NOMO-1 treated with dmso at 0.1 percent for 144 hours (cell line): Measurements from ENCODE around the gene CAMKMT.

Experiments used
- DNase-seq: peaks from one replicate; lab custom pipeline; 2025; ENCODE audit not compliant: unreplicated experiment; lab: John Stamatoyannopoulos, UW

CAMKMT gene

GRCh38 chr2:44684559-44684958, 322.8 kb downstream of the CAMKMT start:
- DNase-seq: no peak

DNA sequence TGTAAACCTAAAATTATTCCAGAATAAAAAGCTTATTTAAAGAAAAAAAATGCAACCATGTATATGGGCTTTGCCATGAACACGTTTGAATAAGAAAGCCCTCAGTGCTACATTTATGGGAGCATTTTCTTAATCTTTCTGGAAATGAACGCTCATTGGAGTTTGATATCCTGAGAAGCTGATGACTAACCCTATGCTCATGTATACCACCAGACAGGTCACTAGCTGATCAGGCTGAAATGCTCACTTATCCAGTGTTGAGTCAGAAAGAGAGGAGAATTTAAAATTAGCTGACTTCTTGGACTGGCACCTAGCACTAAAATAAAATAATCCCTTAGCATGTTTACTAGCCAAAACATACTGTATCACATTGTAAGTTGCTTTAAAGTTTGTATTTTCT, 324.8 kb downstream of the CAMKMT start:
- DNase-seq: no peak

DNA sequence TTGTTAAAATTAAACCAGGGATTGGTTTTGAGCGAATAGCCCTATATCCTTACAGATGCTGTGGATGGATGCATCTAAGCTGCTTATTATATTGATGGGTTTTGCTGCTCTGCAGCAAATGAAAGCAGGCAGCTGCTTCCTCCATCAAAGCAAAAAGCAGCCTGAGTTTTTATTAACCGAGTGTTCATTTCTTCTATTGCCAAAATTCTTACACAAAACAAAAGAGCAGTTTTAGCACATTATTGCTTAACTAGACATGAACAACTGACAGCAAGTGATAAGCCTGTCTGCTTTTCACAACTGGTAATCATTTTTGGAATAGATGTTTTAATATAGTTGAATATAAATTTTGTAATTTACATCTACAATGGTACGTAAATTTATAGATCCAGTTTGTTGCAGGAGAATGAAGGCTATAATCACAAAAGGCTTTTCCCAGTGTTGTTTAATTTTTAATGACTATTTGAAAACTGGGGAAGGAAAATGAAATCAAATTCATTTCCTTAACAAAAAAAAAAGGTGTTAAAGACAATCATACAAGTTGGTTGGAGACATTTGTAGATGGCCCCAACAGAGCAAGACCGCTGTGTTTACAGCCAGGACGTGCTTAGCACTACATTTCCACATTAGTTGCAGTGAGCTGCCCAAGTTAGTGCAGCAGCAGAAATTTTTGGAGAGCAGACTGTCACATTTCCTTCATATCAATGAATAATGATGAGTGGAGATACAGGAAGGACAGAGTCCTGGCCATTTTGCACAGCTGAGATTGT, 326.1 kb downstream of the CAMKMT start:
- no peak for DNase-seq

DNA sequence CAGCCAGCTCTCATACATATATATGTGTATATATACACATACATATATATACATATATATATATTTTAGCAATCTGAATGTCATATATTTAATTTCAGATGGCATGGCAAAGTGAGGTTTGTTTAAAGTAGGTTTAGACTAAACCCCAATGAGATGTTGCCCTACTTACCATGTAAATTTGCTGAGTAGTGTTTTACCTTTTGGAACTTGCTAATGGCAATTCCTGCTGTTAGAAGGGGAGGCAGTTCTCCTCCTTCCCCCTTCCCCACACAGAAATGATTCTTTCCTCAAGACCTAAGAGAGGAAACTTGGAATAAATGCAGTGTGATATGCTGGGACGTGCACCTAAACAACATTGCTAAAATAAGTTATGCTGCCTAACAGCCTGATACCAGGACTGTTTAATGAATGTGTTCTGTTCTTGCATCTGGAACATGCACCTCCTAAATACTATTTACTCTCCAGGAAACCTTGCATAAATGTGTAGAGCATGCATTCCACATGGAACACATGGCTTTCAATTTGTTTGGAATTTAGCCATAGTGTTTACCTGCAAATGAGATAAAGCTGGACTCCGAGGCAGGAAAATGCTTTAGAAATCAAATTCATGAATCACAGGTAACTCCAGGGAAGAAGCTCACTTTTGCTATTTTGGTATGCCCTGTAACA, 326.8 kb downstream of the CAMKMT start:
- no peak for DNase-seq

- no peak for DNase-seq
Observed at GRCh38 chr2:44689516-44689915, 327.8 kb downstream of the CAMKMT start.

DNA sequence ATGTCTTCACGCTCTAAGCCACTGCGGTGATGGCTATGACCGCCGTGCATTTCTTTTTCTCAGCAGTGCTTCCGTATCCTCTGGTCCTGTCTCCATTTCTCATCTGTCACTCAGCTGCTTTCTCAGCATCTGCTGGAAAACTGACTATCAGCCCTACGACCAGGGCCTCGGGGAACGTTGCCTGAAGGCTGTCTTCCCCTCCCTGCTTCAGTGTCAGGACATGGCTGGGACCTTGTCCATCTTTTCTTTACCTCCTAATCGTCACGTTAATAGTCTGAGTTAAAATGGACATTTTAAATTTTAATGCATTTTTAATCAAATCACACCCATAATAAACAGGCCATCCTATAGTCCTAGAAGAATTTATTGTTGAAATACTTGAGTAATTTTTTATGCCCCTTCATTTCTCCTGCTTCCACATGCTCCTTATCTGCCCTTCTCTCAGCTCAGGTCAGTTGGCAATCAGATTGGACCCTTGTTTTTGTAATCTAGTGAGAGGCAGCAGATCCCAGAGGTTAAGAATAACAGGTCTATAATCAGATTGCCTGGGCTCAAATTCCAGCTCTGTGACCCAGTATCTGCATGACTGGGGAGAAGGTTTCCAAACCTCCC, 329.5 kb downstream of the CAMKMT start:
- no peak for DNase-seq

- no peak for DNase-seq
Observed at GRCh38 chr2:44692821-44693220, 331.1 kb downstream of the CAMKMT start.

DNA sequence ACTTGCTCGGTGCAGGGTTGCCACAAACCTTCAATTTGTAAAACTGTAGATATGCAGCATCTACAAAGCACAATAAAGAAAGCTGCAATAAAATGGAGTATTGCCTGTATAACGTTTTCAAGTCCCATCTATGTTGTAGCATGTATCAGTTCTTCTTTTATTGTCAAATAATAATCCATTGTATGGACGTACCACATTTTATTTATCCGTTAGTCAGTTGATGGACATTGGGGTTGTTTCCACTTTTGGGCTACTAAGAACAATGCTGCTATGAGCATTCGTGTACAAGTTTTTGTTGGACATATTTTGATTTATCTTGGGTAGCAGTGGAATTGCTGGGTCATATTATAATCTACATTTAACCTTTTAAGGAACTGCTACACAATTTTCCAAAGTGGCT, 339.1 kb downstream of the CAMKMT start:
- DNase-seq: no peak

DNA sequence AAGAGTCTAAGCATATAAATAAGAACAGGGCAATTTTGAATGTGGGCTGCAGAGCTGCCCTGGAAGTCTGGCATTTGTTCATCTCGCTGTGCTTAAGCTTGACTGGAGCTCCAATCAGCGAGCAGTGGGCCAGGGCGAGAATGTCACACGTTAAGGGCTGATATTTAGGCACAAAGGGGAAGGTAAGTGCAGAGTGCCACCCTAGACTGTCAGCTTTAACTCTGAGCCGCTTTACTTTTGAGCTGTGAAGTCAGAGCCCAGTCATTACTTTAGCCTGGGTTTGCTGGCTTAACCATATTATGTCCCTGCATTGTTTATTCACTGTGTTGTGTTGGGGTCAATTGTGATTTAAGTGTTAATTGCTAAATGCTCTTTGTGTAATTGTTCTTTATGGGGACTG, 343.6 kb downstream of the CAMKMT start:
- DNase-seq: no peak

DNA sequence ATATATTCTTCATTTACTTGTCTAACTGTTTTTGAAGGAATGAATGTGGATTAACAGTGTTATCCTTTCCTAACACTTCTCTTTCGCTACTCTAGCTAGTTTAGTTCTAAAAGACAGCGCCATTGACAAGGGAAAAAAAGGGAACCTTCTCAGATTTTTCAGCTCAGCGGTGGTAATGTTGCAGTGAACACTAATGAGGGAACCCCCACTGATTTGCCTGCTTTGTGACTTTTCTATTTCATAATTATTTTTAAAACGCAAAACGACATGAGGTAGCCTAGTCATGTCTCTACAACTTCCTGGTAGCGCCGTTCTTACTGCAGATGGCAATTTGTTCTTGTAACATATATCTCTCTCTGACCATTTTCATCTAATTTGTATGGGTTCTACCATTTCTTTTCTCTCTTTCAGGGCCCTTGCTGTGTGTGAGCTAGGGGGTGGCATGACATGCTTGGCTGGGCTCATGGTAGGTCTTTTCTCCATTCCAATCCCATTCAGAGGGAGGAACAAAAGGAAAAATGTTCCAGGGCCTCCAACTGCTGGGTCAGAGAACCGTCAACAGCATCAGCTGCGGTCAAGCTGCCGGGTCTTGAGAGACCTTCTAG, 344.2 kb downstream of the CAMKMT start:
- DNase-seq: no peak

DNA sequence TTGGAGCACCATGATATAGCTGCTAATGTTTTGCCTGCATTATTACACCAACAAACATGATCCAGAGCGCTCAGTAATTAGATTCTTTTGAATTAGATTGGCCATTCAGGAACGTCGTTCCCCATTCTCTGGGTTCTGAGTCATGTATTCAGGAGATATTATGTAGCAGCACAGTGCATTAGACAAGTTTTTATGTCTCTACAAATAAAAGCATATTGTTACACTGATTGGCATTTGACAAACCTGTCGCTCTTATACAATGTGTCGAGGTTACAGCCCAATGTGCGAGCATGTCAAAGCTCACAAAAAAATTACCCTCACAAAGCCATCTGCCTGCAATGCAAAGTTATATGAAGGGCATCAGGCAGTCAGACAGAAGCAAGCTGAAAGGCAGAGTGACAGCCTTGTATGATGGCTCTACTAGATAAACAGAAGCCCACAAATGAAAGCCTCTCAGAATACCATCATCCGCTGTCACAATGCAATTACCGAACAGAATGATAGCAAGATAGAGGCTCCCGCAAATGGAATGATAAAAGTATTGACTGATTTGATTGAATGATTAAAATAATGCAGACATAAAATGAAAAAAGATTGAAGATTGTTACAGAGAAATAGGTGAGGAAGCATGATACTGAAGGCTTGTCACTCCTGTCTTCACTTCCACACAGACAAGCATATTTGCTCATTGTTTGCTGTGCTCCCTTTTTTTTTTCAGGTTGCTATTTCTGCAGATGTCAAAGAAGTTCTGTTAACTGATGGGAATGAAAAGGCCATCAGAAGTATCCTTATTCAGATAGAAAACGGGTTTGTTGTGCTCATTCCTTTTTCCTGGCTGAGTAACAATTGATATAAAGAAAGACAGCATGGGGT, 345.2 kb downstream of the CAMKMT start:
- DNase-seq: no peak

DNA sequence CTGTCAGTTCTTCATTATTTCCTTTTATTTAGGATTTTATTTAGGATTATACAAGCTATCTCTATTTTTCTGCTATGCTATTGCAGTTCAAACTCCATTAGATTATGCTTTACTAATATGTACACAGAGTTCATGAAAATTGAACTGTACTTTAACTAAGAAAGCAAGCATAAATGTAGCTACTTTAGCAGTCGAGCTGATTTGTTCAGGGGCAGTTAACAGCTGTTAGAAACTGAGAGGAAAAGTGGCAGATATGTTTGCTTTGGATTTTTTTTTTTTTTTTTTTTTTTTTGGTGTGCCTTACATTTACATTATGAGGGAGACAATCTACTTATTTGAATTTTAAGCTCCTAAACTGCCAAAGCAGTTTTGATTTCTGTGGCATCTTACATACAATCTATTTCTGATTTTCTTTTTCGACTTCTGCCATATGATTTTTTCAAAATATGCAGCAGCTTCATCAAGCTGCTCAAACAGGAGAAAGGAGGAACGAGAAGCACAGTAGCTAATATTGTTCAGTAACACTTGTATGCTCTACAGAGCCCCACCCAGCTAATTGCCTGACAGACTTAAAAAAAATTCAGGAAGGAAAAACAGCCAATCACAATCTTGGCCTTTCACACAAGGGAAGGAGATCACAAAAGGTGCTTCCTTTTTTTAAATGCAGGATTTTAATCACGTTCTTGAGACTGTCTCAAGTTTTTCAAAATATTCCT, 346.4 kb downstream of the CAMKMT start:
- DNase-seq: peak; percentile 91

- no peak for DNase-seq
Observed at GRCh38 chr2:44708661-44709000, 346.9 kb downstream of the CAMKMT start.

DNA sequence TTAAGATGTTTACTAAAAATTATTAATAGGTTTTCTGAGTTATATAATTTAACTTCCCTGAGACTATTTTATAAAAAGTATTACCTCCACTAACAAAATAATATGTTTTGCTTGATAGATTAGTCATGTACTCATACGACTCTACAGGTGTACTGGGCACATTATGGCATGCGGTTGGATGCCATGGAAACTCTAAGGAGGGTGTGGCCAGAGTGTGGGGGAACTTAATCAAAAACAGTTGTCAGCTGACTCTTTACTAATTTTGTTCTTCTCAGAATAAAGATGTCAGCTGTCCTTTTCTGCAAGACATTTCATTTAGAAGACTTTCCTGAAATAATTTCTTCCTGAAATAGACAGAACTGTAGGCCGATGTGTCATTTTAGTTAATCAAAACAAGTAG, 351.4 kb downstream of the CAMKMT start:
- DNase-seq: no peak

DNA sequence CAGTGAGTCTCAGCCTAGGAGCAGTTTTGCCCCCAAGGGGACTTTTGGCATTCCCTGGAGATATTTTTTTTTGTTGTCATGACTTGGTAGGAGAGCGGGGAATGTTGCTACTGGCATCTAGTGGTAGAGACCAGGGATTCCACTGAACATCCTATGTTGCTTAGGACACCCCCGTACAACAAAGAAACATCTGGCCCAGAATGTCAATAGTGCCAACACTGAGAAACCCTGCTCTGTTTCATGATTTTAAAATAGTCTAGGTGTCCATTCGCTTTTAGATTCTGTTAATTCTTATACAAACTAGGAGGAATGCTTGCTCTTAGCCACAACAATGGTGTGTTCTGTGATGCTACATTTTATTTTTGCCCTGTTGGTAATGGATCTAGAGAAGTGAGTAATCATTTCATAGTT, 353.9 kb downstream of the CAMKMT start:
- no peak for DNase-seq

GRCh38 chr2:44716131-44716530, 354.4 kb downstream of the CAMKMT start:
- no peak for DNase-seq

DNA sequence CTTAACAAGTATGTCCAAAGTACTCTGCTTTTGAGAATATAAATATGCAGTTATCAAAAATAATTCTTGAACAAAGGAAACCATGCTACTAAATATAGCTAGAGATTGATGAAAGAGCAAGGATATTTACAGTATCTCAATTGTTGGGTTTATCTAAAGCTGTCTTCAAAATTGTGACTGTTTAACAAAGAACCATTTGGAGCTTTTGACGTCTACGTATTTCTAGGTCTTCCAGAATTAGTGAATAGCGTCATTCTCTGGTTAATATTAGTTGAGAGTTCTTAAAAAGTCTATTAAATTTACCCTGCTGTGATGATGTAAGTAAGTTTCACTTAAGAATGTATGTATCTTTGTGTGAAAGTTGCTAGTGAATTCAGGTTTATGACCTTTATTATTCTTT, 356.7 kb downstream of the CAMKMT start:
- no peak for DNase-seq

GRCh38 chr2:44719562-44719961, 357.8 kb downstream of the CAMKMT start:
- no peak for DNase-seq

GRCh38 chr2:44722026-44722625, 360.4 kb downstream of the CAMKMT start:
- DNase-seq: no peak

- DNase-seq: no peak
Observed at GRCh38 chr2:44723921-44724320, 362.2 kb downstream of the CAMKMT start.
